Liver (tissue), 3 donors: ENCODE data around the gene STUM.

Source experiments
- CTCF ChIP-seq: fragments of 150-350 bp; IDR thresholded peaks from 2 replicates; pipeline ENCODE4 v1.5.1; 2017; ENCODE audit warnings: improper control_type of control experiment, low read depth, low read length; ENCODE audit not compliant: missing input control
- EGR1 ChIP-seq, 2 donors: IDR thresholded peaks; 2 replicates each; pipeline ENCODE4 v1.6.1; 2016 to 2018; ENCODE audit warnings: antibody characterized with exemption in 2 of 2, low read depth in 2 of 2
- MAX ChIP-seq: IDR thresholded peaks from 2 replicates; pipeline ENCODE4 v1.6.1; 2016; ENCODE audit warnings: antibody characterized with exemption
- NR2F2 ChIP-seq: IDR thresholded peaks from 2 replicates; pipeline ENCODE4 v1.6.1; 2016; ENCODE audit warnings: antibody characterized with exemption
- RAD21 ChIP-seq, 2 donors: IDR thresholded peaks; 2 replicates each; pipeline ENCODE4 v1.6.1; 2016; ENCODE audit warnings: antibody characterized with exemption in 2 of 2, mild to moderate bottlenecking in 2 of 2
- RXRA ChIP-seq, 2 donors: IDR thresholded peaks; 2 replicates each; pipeline ENCODE4 v1.6.1; 2017 to 2018; ENCODE audit warnings: antibody characterized with exemption in 2 of 2, mild to moderate bottlenecking in 1 of 2
- SP1 ChIP-seq: IDR thresholded peaks from 2 replicates; pipeline ENCODE4 v1.6.1; 2018; ENCODE audit warnings: antibody characterized with exemption, mild to moderate bottlenecking
- YY1 ChIP-seq: IDR thresholded peaks from 2 replicates; pipeline ENCODE4 v1.6.1; 2016; ENCODE audit warnings: antibody characterized with exemption, mild to moderate bottlenecking
- donor health status: healthy.
- donor health status: healthy.

- no peak for TF ChIP-seq CTCF
- no peak for TF ChIP-seq EGR1 (IDR thresholded peaks at IDR 0.05; ENCODE audit: low read depth in 2 of 2)
- TF ChIP-seq RXRA (IDR thresholded peaks at IDR 0.05) = no peak
- TF ChIP-seq YY1 = no peak
- TF ChIP-seq NR2F2 = no peak
- no peak for TF ChIP-seq SP1
- TF ChIP-seq RAD21 (IDR thresholded peaks at IDR 0.05) = no peak
- no peak for TF ChIP-seq MAX
Observed at GRCh38 chr1:226650236-226650841, 101.8 kb downstream of the STUM start.
